SKM-1 treated with dmso at 0.1 percent for 144 hours (cell line): ENCODE results near the gene ADGRL1.

ENCODE experiments used
- DNase-seq: peaks from one replicate; lab custom pipeline; 2025; ENCODE audit not compliant: unreplicated experiment; lab: John Stamatoyannopoulos, UW

The ADGRL1 gene

GRCh38 chr19:14114854-14115253 lies 91.1 kb downstream of the ADGRL1 start:
- DNase-seq, result peak; percentile 86

DNA sequence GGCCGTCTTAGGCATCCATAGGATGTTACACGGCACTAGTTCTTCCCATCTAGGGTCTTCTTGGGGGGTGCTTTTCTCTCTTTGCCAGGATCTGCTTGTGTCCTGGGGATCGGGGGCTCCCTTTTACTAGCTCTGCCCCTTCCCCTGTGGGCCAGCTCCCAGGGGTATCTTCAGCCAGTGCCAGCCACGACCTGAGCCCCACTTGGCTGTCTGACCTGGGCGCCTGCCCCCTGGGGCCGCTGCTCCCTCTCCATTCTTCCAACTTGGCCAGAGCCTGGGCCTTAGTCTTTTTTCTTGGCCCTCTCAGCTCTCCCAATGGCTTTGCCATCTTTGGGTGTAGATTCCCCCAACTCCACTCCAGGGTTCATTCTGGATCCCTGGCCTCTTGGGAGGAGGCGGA lies 91.5 kb downstream of the ADGRL1 start:
- DNase-seq, result no peak

- no peak for DNase-seq
These were observed 92.1 kb downstream of the ADGRL1 start for GRCh38 chr19:14113762-14114414.

DNA sequence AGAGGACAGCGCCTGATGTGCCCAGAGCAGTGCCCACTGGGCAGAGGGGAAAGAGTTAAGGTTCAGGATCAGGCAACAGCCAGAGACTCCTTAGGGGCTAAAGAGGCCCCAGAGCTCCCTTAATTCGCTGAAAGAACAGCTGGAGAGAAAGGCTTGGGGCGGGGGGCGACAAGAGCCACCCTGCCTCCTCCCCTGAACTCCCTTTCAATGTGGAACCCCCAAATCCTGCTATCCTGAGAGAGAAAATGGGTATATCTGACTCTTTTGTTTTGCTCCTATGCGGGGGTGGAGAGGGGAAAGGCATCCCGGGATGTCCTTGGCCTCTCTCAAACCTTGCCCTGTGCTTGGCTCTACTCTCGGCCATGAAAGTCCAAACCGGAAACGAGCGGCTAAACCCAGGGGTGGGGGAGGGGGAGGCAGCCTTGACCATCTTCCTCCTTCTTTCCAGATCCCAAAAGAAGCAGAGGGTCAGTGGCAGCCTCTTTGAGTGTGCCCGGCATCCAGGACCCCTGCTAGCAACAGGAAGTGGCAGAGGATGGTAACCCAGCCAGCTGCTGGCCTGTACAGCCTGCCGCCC lies 93.1 kb downstream of the ADGRL1 start:
- DNase-seq, result no peak

DNA sequence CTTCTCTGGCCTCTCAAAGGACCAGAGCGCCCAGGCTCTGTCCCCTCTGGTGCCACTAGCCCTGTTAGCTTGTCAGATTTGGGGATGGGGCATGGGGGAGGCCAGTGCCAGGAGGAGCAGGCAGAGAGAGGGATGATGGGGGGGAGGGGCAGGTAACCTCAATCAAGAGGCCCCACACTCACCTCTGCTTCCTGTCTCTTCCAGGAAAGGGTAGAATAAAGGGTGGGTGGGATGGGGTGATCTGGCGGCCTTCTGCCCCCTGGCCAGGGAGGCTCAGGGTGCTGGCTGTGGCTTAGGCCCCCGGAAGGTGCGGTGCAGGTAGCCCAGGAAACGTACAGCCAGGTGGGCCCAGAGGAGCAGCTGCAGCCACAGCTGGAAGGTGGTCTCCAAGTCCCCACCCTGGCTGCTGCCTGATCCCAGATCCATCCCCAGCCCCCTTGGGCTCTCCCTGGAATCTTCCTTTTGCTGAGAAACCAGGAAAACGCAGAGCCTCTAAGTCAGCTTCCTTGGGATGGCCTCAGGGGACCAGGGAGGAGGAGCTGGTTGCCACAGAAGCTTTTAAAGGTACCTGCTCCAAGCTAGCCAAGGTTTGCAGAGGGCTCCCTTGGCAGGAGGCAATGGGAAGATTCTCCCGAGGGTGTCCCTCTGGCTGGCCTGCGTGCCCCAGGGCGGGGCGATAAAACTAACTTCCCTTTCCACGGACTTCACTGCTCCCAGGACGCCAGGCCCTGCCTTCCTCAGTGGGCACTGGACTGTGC lies 93.7 kb downstream of the ADGRL1 start:
- no peak for DNase-seq

- no peak for DNase-seq
These were observed 94.5 kb downstream of the ADGRL1 start for GRCh38 chr19:14111486-14111885.

- DNase-seq, result no peak
These were observed 95.3 kb downstream of the ADGRL1 start for GRCh38 chr19:14110650-14111049.

DNA sequence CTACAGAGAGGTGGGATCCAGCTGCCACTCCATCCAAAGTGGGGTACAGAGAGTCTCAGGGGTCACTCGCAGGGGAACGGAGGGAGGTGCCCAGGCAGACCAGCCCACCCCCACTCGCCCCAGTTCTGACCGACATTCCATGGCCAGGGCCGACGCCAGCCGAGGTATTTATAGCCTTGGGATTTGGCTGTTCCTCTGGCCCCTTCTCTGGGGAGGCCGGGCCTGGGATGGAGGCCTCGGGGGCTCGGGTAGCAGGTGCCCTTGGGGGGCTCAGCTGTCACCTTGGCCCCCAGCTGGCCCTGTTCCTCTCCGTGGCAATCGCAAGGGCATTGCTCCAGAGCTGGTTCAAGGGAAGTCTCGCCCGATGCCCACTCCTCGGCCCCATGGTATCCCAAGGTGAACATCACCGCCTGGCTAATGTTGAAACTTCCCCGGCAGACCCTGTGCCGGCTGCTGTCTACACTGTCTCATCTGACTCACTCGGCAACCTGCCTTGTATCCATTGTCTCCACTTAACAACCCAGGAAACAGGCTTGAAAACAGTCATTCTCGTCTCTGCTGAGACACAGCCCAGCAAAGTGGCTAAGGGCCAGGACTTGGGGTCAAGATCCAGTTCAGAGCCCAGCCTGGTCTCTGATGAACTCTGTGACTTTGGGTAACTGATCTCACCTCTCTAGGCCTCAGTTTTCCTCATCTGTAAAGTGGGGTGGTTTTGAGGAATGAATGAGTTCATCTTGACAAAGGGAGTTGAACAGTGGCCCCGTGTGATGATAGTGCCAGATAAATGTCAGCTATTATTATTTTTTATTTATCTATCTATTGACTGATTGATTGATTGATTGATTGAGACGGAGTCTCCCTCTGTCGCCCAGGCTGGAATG lies 98.1 kb downstream of the ADGRL1 start:
- DNase-seq, result no peak

DNA sequence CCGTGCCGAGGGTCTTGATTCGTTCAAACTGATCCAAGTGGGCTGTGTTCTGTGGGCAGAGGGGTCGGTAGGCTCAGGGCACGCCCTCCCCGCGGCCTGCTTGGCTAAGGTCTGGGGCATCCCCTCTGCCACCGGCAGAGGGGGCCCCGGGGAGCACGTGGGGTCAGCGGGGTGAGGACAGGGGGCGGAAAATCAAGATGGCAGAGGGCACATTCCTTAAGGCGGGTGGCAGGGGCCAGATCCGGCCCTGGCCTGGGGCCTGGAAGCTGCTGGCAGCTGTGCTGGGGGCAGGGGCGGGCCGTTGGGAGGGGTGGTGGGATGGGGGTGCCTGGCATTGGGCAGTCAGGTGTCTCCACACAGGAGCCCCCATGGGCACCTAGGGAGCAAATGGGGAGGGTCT lies 99.1 kb downstream of the ADGRL1 start:
- DNase-seq, result no peak

GRCh38 chr19:14105680-14106079 lies 100.3 kb downstream of the ADGRL1 start:
- DNase-seq, result no peak

DNA sequence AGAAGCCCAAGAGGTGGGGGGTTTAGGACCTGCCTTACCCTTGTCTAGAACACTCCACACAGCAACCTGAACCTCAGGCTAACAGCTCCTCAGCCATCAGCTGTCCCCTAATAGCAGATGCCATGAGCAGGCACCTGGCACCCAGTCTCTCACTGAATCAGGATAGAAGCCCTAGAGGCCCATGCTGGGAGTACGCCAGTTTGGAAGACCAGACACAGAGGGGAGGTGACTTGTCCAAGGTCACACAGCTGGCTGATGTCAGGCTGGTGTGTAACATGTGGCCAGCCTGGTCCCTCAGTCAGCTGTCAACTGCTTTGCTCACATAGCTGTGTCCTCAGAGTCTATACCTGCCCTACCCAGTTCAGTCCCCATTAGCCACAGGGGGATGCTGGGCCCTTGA lies 102.7 kb downstream of the ADGRL1 start:
- DNase-seq, result no peak

- DNase-seq, result no peak
These were observed 103.2 kb downstream of the ADGRL1 start for GRCh38 chr19:14102756-14103155.

- no peak for DNase-seq
These were observed 103.8 kb downstream of the ADGRL1 start for GRCh38 chr19:14102102-14102696.

DNA sequence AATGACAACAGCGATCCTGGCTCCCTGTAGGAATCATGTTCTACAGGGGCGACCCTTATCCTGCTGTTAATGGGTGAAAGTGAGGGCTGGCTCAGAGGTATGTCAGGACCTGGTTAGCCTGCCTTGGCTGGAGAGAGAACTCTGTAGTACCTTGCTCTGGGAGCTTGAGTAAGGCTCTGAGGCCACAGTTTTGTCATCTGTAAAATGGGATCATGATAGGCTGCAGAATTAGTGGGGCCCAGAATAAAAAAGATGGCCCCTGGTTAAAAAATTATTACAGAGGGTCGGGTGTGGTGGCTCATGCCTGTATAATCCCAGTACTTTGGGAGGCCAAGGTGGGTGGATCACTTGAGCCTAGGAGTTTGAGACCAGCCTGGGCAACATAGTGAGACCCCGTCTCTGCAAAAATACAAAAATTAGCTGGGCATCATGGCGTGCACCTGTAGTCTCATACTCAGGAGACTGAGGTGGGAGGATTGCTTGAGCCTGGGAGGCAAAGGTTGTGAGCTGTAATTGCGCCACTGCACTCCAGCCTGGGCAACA lies 104.9 kb downstream of the ADGRL1 start:
- no peak for DNase-seq
